Neural progenitor cell (in vitro differentiated cells): ENCODE measurements around the gene SMAD6. TPM values are rescaled to one million over a fixed set of nuclear protein-coding genes. Genes with fewer than 3 reads are reported as not detected.

ENCODE experiments used
- DNase-seq: peaks from one replicate; pipeline ENCODE4 v3.0.0-alpha.2; 2016; ENCODE audit warnings: low spot score
- H2AFZ ChIP-seq: fragments of 200-600 bp; sonication (generic); replicated peaks from 2 replicates; pipeline ENCODE4 v1.6.1; 2016; ENCODE audit warnings: antibody characterized with exemption
- H3F3A ChIP-seq: fragments of 200-600 bp; sonication (generic); 2 replicates; pipeline ENCODE4 v1.6.1; 2016; ENCODE audit warnings: antibody characterized with exemption, low read depth
- H3K27ac ChIP-seq: fragments of 200-600 bp; sonication (generic); 2 replicates; pipeline ENCODE4 v1.5.1; 2016; ENCODE audit warnings: mild to moderate bottlenecking
- H3K27me3 ChIP-seq: fragments of 200-600 bp; sonication (generic); 2 replicates; pipeline ENCODE4 v1.6.1; 2016; ENCODE audit warnings: mild to moderate bottlenecking, moderate library complexity
- H3K36me3 ChIP-seq: fragments of 200-600 bp; sonication (generic); 2 replicates; pipeline ENCODE4 v1.5.1; 2016
- H3K4me1 ChIP-seq: fragments of 200-600 bp; sonication (generic); 2 replicates; pipeline ENCODE4 v1.6.1; 2016; ENCODE audit warnings: mixed run types
- H3K4me2 ChIP-seq: fragments of 200-600 bp; sonication (generic); 2 replicates; pipeline ENCODE4 v1.6.1; 2016
- H3K4me3 ChIP-seq: fragments of 200-600 bp; sonication (generic); 2 replicates; pipeline ENCODE4 v1.5.1; 2016
- H3K79me2 ChIP-seq: fragments of 200-600 bp; sonication (generic); 2 replicates; pipeline ENCODE4 v1.6.1; 2016; ENCODE audit warnings: low read depth
- H3K9ac ChIP-seq: fragments of 200-600 bp; sonication (generic); 2 replicates; pipeline ENCODE4 v1.6.1; 2016
- H3K9me3 ChIP-seq: fragments of 200-600 bp; sonication (generic); 2 replicates; pipeline ENCODE4 v1.5.1; 2016; ENCODE audit warnings: low read depth
- H4K20me1 ChIP-seq: fragments of 200-600 bp; sonication (generic); 2 replicates; pipeline ENCODE4 v1.6.1; 2016; ENCODE audit warnings: low read depth
- H3K27ac Mint-ChIP-seq: 3 replicates; pipeline ENCODE4 v1.8.0; 2021; ENCODE audit warnings: mixed read lengths
- H3K27me3 Mint-ChIP-seq: 2 replicates; pipeline ENCODE4 v1.8.0; 2022; ENCODE audit warnings: low read depth, mild to moderate bottlenecking, inconsistent platforms, moderate library complexity, mixed read lengths; ENCODE audit not compliant: insufficient read depth
- H3K36me3 Mint-ChIP-seq: 3 replicates; pipeline ENCODE4 v1.8.0; 2021; ENCODE audit warnings: mixed read lengths
- H3K4me1 Mint-ChIP-seq: 3 replicates; pipeline ENCODE4 v1.8.0; 2021; ENCODE audit warnings: mixed read lengths
- H3K4me3 Mint-ChIP-seq: 3 replicates; pipeline ENCODE4 v1.8.0; 2021; ENCODE audit warnings: mild to moderate bottlenecking, moderate library complexity, mixed read lengths
- H3K9me3 Mint-ChIP-seq: 3 replicates; pipeline ENCODE4 v1.8.0; 2020; ENCODE audit warnings: mixed read lengths
- CTCF ChIP-seq: fragments of 200-600 bp; sonication (generic); IDR thresholded peaks from 2 replicates; pipeline ENCODE4 v1.5.1; 2017; ENCODE audit warnings: antibody characterized with exemption, mild to moderate bottlenecking
- EZH2 ChIP-seq: fragments of 200-600 bp; sonication (generic); IDR thresholded peaks from 2 replicates; pipeline ENCODE4 v1.6.1; 2017; ENCODE audit warnings: antibody characterized with exemption, mild to moderate bottlenecking, moderate library complexity
- EZH2phosphoT487 ChIP-seq: fragments of 200-600 bp; sonication (generic); IDR thresholded peaks from 2 replicates; pipeline ENCODE4 v1.6.1; 2017; ENCODE audit warnings: antibody characterized with exemption
- total RNA-seq: library from RNA; depleted of rRNA; stranded (reverse); fragments of >200 nt; gene quantifications from 2 replicates; pipeline ENCODE4 v1.2.3, GENCODE V29; 2015; ENCODE audit warnings: low replicate concordance

Gene SMAD6
- total RNA-seq, 1 donor from 2014 or later: 3.4 TPM

DNA sequence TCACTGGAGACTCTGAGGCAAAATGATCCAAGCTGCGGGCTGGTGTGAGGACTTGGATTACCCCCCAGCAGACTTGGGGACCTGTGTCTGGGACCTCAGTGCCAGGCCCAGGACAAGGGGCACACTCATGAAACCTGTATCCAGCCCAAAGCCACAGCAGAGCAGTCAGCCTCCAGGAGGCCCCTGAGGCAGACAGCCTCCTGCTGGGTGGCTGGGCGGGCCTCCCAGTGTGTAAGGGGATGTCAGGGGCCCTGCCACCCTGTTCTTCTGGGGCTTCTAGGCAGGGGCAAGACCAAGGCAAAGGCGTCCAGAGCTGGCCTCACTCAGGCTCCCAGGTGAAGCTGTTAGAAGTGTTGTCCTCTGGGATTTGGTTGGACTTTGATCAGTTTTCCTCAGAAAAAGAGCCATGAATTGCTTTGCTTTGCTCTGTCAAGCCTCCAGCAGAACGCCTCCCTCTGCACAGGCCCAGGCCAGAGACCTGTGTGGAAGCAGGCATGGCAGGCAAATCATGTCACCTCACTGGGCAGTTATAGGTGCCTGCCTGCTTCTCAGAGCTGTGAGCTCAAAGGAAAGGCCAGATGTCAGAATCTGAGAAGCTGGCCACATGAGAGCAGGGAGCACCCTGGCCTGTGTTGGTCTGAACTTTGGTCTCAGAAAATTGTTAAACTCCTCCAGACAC is 77.4 kb downstream of the SMAD6 start:
- Histone ChIP-seq H3K9ac (peak overlapping the region; percentile 40), H3F3A (peaks cover 2% of the 10 kb centered on the region), H3K4me3 (no peak overlapping the region), H3K4me2 (no peak overlapping the region), H3K9me3 (no peaks in the 10 kb centered on the region), H3K79me2 (no peaks in the 10 kb centered on the region), H3K27ac (no peak overlapping the region), H2AFZ (no peak overlapping the region), H4K20me1 (no peaks in the 10 kb centered on the region), H3K27me3 (no peaks in the 10 kb centered on the region), H3K36me3 (no peaks in the 10 kb centered on the region), H3K4me1 (peaks cover 19% of the 10 kb centered on the region)
- Mint-ChIP-seq H3K36me3 (peaks cover 6% of the 10 kb centered on the region), H3K4me3 (no peak overlapping the region), H3K27ac (no peak overlapping the region), H3K4me1 (peaks cover 44% of the 10 kb centered on the region), H3K9me3 (no peaks in the 10 kb centered on the region), H3K27me3 (peaks cover 4% of the 10 kb centered on the region)
- TF ChIP-seq CTCF (no peak), EZH2phosphoT487 (no peak), EZH2 (no peak)
- no peak for DNase-seq

DNA sequence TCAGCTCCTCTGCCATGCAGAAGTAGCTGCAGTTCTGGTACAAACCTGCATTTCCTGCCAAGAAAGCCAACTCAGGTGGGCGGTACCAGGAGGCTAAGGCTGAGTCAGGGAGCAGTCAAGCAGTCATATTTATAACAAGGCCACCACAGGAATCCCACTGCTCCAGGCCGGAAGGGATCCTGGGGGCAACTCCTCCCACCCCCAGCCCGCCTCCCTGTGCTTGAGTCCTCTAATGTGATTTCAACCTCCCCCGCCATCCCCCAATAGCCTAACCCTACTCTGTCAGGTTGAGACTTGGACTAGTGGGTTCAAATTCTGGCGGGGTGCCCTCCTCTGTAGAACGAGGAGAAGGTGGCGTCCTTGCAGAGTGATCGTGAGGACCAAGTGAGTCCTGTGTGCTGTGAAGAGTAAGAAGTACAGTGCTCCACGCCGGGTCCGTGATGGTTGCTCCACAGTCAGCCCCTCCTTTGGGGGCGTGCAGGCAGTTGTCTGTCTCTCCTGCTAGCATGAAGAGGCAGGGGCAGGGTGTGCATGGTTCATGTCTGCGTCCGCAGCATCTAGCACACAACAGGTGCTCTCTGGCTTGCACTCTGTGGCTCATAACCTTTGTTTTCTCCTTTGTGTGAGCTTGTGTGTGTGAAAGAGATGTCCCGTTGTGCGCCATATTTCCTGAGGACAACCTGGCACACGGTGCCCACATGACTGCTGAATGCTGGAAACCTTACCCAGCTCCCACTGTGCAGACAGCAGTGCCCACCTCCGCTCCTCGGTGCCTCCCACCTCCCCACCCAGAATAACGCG is 78.3 kb downstream of the SMAD6 start:
- Histone ChIP-seq H2AFZ (no peak overlapping the region), H3K27me3 (no peaks in the 10 kb centered on the region), H3K9ac (no peak overlapping the region), H3F3A (no peaks in the 10 kb centered on the region), H4K20me1 (no peaks in the 10 kb centered on the region), H3K4me3 (no peak overlapping the region), H3K79me2 (no peaks in the 10 kb centered on the region), H3K36me3 (no peaks in the 10 kb centered on the region), H3K4me1 (peaks cover 17% of the 10 kb centered on the region), H3K4me2 (no peak overlapping the region), H3K27ac (no peak overlapping the region), H3K9me3 (no peaks in the 10 kb centered on the region)
- TF ChIP-seq EZH2phosphoT487: no peak
- TF ChIP-seq EZH2: no peak
- no peak for TF ChIP-seq CTCF
- peak overlapping the region; percentile 46 for H3K27ac Mint-ChIP-seq
- H3K36me3 Mint-ChIP-seq: peaks cover 6% of the 10 kb centered on the region
- peaks cover 4% of the 10 kb centered on the region for H3K27me3 Mint-ChIP-seq
- DNase-seq: no peak
- H3K4me1 Mint-ChIP-seq: peaks cover 38% of the 10 kb centered on the region
- H3K4me3 Mint-ChIP-seq: no peak overlapping the region
- H3K9me3 Mint-ChIP-seq: no peaks in the 10 kb centered on the region

DNA sequence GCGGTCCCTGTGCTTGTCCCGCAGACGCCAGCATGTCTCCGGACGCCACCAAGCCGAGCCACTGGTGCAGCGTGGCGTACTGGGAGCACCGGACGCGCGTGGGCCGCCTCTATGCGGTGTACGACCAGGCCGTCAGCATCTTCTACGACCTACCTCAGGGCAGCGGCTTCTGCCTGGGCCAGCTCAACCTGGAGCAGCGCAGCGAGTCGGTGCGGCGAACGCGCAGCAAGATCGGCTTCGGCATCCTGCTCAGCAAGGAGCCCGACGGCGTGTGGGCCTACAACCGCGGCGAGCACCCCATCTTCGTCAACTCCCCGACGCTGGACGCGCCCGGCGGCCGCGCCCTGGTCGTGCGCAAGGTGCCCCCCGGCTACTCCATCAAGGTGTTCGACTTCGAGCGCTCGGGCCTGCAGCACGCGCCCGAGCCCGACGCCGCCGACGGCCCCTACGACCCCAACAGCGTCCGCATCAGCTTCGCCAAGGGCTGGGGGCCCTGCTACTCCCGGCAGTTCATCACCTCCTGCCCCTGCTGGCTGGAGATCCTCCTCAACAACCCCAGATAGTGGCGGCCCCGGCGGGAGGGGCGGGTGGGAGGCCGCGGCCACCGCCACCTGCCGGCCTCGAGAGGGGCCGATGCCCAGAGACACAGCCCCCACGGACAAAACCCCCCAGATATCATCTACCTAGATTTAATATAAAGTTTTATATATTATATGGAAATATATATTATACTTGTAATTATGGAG is 79.1 kb downstream of the SMAD6 start:
- H3K27me3 ChIP-seq: no peaks in the 10 kb centered on the region
- H3K4me1 Mint-ChIP-seq: peaks cover 30% of the 10 kb centered on the region
- no peak overlapping the region for H3K9ac ChIP-seq
- peaks cover 17% of the 10 kb centered on the region for H3K4me1 ChIP-seq
- TF ChIP-seq CTCF: no peak
- no peak for TF ChIP-seq EZH2
- no peak for TF ChIP-seq EZH2phosphoT487
- H3K9me3 ChIP-seq: no peaks in the 10 kb centered on the region
- no peak for DNase-seq
- no peaks in the 10 kb centered on the region for H3K36me3 ChIP-seq
- H3K27me3 Mint-ChIP-seq: peaks cover 4% of the 10 kb centered on the region
- H3F3A ChIP-seq: no peaks in the 10 kb centered on the region
- H3K4me3 ChIP-seq: no peak overlapping the region
- H3K36me3 Mint-ChIP-seq: peaks cover 6% of the 10 kb centered on the region
- no peak overlapping the region for H3K4me2 ChIP-seq
- no peak overlapping the region for H3K27ac Mint-ChIP-seq
- no peak overlapping the region for H2AFZ ChIP-seq
- H3K27ac ChIP-seq: no peak overlapping the region
- H3K79me2 ChIP-seq: no peaks in the 10 kb centered on the region
- H3K4me3 Mint-ChIP-seq: no peak overlapping the region
- no peaks in the 10 kb centered on the region for H3K9me3 Mint-ChIP-seq
- H4K20me1 ChIP-seq: no peaks in the 10 kb centered on the region
